Gastroesophageal sphincter (tissue), 3 donors: ENCODE data around the gene ANO10.

Experiments
- POLR2A ChIP-seq, 2 donors: fragments of 450-650 bp; IDR thresholded peaks; one replicate each; pipeline ENCODE4 v1.6.1; 2017; ENCODE audit warnings: antibody characterized with exemption in 2 of 2, mild to moderate bottlenecking in 2 of 2, moderate library complexity in 1 of 2
- POLR2AphosphoS5 ChIP-seq: sonication (generic); formaldehyde crosslinking; IDR thresholded peaks from one replicate; pipeline ENCODE4 v1.6.1; 2017; ENCODE audit warnings: antibody characterized with exemption
- TF ChIP-seq, protein P1 (sequence below), 4 experiments: fragments of 200-600 bp in 2 of 4; fragments of 450-650 bp in 2 of 4; sonication (generic) in 1 of 4; IDR thresholded peaks; one replicate each; pipeline ENCODE4 v1.5.1; 2017 to 2019; ENCODE audit warnings: antibody characterized with exemption in 4 of 4, mild to moderate bottlenecking in 2 of 4, moderate library complexity in 2 of 4

DNA sequence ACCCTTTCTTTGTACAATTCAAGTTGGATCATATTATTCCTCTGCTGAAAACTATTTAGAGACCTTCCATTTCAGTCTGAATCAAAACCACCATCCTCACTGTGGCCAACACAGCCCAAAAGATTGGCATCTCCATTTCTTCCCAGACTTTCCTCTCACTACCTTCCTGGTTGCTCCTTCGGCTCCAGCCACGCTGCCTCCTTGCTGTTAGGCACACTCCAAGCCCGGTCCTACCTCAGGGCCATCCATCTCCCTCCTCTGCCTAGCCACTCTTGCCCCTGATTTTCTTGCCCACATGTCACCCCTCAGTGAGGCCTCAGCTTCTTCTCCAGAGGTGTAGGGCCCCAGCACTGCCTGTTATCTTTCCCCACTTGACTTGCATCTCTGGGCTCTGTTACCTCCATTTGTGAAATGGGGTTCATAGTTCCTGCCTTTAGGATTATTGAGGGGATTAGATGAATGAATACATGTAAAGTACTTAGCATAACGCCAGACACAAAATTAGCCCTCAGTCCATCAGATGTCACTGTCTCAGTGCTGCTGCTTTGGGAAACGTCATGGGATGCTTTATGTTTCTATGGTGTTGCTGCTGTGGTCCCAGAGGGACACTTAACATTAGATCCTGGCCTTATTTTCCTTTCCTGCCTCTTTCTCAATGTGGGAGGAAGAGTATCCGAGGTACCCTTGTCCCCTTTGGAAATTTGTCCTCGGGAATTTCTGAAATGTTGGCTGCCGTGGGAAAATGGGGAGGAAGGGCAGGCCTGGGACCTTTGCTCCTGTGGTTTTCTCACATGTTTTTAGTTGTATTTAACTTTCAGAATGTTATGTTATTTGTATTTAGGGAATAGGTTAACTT lies 304.1 kb downstream of the ANO10 start:
- TF ChIP-seq POLR2A (IDR thresholded peaks at IDR 0.05) (no peak), POLR2AphosphoS5 (no peak)
- TF ChIP-seq, protein P1, sequence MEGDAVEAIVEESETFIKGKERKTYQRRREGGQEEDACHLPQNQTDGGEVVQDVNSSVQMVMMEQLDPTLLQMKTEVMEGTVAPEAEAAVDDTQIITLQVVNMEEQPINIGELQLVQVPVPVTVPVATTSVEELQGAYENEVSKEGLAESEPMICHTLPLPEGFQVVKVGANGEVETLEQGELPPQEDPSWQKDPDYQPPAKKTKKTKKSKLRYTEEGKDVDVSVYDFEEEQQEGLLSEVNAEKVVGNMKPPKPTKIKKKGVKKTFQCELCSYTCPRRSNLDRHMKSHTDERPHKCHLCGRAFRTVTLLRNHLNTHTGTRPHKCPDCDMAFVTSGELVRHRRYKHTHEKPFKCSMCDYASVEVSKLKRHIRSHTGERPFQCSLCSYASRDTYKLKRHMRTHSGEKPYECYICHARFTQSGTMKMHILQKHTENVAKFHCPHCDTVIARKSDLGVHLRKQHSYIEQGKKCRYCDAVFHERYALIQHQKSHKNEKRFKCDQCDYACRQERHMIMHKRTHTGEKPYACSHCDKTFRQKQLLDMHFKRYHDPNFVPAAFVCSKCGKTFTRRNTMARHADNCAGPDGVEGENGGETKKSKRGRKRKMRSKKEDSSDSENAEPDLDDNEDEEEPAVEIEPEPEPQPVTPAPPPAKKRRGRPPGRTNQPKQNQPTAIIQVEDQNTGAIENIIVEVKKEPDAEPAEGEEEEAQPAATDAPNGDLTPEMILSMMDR (IDR thresholded peaks at IDR 0.05) = no peak
